ENCODE measurements around the gene DCXR.

DCXR gene

DNA sequence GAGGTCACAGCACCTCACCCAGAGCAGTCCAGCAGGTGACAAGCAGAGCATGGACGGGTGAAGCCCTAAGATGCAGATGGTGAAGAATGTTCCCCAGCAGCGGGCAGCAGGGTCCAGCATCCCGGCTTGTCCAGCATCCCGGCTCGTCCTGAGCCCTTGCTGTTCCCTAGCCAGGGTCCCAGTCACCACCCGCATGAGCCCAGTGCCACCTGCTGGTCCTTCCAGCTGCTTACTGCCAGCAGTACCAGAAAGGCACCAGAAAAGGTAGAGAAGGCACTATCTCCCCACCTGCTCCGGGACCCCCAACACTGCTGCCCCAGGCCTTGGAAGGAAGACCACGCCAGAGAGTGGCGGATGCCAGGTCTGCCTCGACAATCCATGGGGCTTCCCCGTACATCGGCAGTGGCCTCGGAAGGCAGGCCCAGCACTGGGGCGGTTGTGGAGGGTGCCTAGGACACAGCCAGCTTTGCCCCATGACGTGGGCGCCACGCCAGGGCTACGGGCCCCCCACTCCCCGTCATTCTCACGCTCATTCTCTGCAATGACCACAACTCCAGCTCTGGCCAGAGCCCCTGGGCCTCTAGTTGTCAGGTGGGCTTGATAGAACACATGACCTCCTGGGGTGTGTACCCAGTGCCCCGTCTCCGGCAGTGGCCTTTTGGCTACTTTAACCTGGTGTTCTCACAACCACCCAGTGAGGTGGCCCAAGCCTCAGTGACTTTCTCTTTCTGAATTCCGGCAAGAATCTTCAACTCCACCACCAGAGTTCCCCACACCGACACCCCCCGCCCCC is 16.2 kb downstream of the DCXR start:
- DNase-seq: peak; percentile 91

- no peak for DNase-seq
Measured at GRCh38 chr17:82020572-82021106, 16.9 kb downstream of the DCXR start.

- DNase-seq: peak; percentile 92
Measured at GRCh38 chr17:82019690-82020571, 17.6 kb downstream of the DCXR start.

DNA sequence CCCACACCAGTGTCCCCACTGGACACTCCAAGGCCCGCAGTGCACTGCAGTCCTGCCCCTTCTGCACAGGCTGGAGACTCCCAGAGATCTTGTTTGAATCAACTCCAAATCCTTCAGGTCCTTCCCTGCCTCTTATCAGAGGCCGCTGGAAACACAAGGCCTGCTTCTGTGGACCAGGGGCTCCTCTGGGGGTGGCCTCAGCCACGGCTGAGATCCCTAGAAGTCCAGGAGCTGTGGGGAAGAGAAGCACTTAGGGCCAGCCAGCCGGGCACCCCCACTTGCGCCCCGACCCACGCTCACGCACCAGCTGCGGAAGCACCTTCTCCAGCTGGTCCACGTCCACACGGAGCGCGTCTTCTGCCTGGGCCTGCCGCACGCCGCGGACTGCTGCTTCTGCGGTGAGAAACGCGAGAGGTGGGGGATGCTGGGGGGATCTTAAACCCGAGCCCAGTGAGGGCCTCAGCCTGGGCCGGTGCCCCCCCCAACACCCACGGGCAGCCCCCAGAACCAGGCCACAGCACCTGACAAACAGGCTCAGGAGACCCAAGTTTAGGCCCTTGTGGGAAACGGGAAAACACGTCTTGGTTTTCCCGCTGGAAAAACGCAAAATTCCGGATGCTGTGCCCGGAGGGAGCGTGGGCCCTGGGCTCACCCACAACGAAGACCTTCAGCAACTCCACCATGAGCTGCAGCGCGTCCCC is 18.4 kb downstream of the DCXR start:
- DNase-seq: no peak

DNA sequence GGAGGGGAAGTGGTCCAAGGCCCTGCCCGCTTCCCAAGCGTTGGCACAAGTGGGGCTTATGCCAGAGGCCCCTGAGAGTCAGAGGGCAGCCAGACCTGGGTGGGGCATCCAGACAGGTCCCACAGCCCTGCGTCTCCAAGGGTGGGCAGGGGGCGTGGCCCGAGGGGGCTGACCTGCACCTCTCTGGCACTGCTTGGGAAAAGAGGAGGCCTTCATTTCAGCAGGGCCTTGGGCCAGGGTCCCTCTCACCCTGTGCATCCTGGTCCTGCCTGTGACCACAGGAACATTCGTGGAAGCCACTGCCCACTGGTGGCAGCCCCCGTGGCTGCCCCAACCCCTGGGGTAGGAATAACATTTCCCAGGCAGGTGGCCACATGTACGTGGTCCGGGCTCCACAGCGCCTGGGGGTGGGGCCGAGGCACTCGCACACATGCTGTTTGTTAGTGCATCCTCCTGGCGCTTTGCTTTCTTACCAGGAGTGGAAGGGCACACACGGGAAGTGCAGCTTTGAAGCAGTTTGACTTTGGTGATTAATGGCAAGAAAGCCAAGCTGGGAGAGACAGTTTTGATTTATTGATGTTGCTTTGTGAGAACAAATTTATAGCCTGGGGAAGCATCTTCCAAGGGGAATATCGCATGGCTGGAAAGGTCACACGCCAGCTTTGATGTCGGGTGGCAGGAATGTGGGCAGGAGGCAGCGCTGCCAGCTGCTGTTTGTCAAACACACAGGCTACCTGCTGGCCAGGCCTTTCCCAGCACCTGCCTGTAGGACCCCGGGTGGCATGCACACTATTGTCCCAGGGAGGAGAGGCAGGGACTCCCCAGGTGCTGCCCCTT is 19.1 kb downstream of the DCXR start:
- DNase-seq: no peak

DNA sequence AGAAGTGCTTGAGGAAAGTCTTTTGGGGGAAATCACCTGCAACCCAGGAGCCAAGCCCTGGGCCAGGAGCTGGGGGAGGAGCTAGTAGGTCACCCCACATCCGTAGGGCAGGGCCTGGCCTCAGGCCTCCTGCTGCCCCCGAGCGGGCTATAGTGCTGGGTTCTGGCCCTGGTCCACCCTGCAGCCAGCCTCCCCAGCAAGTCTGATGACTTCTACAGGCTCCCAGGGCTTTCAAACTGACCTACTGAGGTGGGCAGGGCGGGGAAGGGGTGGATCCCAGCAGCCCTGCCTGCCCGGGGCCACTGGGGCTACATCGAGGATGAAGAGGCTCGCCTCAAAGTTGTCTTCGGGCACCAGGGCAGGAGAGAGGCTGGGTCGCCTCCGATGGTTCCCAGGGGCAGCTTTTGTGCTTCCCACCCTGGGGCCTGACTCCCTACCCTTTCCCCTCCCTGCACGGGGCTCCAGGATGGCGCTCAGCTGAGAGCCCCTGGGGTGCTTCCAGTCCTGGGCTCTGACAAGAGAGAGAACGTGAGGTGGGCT is 19.8 kb downstream of the DCXR start:
- DNase-seq: no peak

DNA sequence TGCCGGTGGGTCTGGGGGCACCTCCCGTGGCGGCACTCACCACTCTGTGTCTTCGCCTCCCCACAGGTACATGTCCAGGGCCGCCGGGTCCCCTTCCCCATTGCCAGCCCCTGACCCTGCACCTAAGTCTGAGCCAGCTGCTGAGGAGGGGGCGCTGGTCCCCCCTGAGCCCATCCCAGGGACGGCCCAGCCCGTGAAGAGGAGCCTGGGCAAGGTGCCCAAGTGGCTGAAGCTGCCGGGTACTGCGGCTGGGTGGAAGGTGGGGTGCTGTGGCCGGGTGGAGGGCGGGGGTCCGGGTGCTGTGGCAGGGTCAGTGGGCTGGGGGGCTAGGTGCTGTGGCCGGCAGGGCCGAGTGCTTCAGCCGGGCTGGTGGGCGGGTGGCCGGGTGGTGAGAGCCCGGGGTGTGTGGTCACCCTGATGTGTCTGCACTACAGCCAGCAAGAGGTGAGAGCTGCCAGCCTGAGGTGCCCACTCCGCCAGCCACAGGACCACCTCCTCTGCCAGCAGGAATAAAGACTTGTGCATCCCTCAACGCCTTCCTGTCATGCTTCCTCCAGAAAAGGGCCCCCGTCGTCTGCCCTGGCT is 20.5 kb downstream of the DCXR start:
- DNase-seq: no peak

GRCh38 chr17:82016061-82016874 is 21.2 kb downstream of the DCXR start:
- no peak for DNase-seq

GRCh38 chr17:82015311-82015971 is 22.1 kb downstream of the DCXR start:
- DNase-seq: no peak

- DNase-seq: no peak
Measured at GRCh38 chr17:82014971-82015310, 22.6 kb downstream of the DCXR start.

DNA sequence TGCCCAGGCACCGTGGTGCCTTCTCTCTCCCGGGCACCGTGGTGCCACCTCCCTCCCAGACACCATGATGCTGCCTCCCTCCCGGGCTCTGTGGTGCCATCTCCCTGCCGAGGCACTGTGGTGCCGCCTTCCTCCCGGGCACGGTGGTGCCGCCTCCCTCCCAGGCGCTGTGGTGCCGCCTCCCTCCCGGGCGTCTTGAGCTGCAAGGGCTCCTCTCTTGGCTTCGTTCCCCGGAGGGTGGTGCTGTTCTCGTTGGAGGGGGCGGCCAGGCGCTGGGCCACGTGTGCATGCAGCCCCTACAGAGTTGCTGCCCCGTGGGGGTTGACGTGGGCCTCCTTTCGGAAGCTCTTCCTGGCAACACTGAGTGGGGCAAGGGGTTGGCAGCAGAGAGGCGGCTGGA is 23.1 kb downstream of the DCXR start:
- DNase-seq: no peak

GRCh38 chr17:82013772-82014321 is 23.6 kb downstream of the DCXR start:
- DNase-seq: no peak

- DNase-seq: no peak
Measured at GRCh38 chr17:82013341-82013740, 24.2 kb downstream of the DCXR start.

DNA sequence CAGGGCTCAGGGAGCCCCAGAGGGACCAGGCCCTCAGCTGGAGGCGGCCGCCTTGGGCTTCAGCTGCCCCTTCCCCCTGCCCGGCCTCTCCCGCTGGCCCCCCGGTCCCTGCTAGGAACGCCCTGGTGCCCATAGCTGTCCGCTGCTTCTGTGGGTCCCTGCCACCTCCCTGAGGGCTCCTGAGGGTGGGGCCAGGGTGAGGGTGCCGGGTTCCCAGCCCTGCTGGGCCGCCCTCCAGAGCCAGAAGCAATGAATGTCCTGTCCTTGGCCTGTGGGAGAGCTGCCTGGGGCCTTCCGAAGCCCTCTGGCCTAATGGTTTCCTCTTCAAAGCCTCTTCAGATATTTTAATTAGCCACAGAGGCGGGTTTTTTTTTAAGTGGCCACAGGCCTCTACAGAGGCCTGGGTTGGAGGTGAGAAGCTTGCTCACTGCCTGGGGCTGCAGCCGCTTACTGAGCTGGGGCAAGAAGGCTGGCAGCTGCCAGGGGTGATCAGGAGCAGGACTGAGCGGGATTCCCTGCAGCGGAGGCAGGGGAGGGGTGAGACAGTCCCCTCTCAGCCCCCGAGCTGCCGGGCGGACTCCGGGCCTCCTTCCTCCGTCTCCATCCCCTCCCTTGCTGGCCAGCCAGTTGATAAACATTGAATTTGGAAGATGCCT is 24.7 kb downstream of the DCXR start:
- peak; percentile 96 for DNase-seq

- no peak for DNase-seq
Measured at GRCh38 chr17:82012261-82012639, 25.2 kb downstream of the DCXR start.

DNA sequence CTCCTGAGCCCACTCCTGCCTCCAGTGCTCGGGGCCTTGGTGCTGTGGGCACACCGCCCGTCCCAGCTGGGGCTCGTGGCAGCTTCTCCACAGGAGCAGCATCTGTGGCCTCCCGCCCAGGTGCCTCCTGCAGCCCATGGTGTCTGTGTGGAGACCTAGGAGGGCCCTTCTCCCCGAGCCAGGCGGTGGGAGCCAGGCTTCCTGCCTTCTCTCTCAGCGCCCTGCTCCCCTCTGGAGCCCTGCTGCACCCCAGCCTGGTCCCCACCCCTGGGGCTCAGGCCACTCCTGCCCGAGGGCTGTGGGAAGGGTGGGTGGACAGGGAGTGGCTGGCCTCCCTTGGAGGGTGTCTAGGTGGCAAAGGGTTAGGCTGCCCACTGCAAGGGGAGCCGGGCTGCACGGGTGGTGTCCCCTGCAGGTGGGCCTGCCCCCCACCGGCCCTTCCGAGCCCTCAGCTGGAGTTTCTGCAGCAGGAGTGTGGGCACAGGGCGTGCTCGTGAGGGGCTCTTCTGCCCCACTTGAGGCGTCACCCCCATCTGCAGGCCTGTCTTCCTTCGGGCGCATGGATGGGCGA is 25.8 kb downstream of the DCXR start:
- no peak for DNase-seq

DNA sequence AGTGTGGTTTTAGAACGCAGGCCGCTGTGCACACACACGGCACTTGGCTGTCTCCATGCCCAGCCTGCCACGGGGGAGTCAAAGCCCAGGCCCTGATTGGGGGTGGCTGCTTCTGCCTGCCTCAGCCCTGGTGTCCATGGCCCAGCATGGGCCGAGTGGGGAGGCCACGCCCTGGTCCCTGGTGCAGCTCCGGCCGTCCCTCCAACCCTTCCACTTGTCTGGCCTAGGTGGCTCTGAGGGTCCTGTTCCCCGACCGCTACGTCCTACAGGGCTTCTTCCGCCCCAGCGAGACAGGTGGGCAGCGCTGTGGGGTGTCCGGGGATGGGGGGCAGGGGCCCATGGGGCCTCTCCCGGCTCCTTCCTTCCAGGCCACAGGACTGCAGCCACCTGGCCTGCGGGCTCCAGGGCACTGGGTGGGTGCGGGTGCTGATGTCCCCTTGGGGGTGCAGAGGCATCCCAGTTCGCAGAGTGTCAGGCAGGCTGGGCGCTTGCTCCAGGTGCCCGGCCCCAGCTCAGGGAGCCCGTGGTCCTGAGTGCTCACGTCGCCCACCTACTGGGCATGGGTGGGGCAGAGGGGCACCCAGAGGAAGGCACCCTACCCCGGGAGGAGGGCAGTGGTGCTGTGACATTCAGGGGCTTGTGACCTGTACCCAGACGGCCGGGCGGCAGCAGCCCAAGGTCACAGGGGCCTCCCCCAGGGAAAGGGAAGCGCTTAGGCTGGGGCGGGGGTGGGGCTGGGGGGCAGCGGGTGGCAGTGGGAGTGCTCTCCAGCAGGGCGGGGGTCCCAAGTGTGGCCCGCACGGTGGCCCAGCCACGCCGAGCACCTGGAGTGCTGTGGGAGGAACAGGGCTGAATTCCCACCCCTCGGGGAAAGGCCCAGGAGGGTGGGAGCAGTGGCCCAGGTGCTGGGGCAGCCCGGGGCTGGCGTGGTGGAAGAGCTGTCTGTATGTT is 26.6 kb downstream of the DCXR start:
- no peak for DNase-seq

- no peak for DNase-seq
Measured at GRCh38 chr17:82009413-82009812, 28.1 kb downstream of the DCXR start.

All from islet precursor cell (in vitro differentiated cells).